NCI-H524 (cell line): Measurements from ENCODE around the gene SUPT3H.
"Not testable (repeated sequence)": the region's sequence is repeated elsewhere in the genome, so short reads cannot be mapped to it uniquely, and the experiment has no call there.

Experiments used
- DNase-seq, 2 experiments: peaks; one replicate each; lab custom pipeline; 2025; lab: John Stamatoyannopoulos, UW

SUPT3H gene

DNA sequence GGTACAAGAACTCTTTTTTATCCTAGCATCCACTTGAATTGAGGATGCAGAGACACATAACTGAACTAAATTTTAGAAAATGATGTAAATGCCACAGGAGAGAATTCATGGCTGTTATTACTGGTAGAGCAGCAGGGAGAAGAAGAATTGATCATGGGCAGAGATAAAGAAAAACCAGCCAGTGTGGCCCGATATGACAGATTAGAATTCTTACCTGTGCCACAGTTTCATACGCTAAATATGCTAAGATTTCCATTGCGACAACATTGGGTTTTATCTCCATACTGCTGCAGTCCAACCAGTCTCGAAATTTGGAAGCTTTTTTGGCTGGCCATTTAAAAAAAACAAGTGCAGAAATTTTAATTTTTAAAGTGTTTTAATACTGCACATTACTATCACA is 423.5 kb downstream of the SUPT3H start:
- DNase-seq = no peak

DNA sequence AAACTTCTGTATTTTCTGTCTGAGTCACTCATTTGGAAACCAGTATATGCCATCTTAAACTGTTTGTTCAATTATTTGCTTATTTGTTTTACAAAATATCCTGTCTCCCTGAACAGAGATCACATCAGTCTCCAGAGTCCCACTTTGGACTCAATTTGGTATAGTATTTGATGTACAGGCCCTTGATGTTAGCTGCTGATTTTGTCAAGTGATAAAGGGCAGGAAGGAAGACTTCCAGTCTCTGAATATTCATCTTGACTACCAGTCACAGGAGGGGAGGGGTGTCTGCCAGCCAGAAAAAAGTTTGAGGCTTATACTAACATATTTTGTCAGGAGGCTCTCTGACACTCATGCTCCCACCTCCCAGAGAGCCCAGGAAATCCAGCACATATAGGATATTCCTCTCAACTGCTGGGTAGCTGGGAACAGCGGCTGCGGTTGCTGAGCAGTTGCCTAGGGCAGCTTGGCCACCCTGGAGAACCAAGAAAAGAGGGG is 426.4 kb downstream of the SUPT3H start:
- DNase-seq = no peak

DNA sequence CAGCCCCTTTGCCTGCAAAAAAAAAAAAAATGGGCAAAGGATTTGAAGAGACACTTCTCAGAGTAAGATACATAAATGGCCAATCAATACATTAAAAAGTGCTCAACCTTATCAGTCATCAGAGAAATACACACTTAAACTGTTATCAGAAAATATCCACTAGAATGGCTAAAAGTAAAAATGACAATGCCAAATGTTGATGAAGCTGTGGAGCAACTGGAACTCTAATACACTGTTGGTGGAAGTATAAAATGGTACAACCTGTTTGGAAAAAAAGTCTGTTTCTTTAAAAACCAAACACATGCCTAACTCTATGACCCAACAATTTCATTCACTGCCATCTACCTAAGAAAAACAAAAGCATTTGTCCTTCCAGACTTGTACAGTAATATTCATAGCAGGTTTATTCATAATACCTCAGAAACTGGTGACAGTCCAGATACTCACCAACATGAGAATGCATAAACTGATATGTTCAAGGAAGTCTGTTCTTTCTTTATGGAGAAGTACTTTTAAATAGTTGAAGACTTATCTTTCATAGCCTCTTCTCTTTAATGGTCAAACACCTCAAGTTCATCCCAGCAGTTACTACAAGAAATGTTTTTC is 428.0 kb downstream of the SUPT3H start:
- no peak for DNase-seq

DNA sequence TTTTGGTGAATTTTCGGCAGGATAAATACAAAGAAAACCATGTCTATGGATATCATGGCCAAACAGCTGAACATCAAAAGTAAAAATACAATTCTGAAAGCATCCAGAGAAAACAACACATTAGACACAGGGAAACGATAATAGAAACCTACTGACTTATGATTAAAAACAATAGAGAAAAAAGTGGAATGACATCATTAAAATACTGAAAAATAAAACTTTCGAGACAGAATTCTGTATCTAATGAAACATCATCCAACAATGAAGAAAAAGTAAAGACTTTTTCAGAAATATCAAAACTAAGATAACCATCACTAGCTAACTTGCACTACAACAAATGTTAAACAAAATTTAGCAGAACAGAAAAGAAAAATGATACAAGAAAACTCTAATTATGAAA is 434.2 kb downstream of the SUPT3H start:
- no peak for DNase-seq

DNA sequence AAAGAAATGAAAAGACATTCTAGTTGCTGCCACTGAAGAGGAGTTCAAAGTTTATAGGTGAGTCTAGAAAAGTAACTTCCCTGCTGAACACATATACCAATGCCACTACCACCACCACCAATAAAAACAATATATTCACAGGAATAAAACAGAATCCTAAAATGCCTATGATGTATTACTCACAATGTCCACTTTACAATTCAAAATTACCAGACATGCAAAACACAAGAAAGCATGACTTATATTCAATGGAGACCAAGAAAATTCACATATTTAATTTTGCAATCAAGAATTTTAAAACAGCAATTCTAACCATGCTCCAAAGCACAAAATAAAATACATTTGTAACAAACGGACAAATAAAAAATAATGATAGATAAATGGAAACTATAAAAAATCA is 434.9 kb downstream of the SUPT3H start:
- no peak for DNase-seq

DNA sequence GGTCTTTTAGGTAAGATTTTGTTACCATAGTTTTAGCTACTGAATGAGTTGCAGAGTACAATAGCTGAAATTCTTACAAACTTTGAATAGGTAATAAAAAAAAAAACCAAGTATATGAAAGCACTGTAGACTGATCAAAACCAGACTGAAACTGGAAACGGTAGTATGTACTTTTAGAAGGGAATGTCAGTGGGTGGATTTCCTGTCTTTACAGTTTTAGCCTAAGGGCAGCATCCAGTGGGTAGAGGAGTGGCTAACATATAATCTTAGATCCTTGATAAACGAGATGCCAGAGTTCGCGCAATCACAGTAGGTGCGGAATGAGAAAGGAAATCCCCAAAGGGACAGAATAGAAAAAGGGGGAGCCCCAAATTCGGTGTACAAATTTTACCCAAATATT is 435.5 kb downstream of the SUPT3H start:
- no peak for DNase-seq

DNA sequence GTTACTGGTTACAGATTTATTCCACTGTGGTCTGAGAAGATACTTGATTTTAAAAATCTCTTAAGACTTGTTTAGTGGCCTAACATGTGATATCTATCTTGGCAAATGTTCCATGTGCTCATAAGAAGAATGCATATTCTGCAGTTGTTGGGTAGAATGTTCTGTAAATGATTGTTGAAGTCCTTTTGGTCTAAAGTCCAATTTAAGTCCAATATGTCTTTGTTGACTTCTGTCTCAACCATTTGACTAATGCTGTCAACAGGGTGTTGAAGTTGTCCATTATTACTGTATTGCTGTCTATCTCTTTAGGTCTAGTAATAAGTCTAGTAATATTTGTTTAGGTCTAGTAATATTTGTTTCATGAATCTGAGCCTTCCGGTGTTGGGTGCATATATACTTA is 437.4 kb downstream of the SUPT3H start:
- no peak for DNase-seq

DNA sequence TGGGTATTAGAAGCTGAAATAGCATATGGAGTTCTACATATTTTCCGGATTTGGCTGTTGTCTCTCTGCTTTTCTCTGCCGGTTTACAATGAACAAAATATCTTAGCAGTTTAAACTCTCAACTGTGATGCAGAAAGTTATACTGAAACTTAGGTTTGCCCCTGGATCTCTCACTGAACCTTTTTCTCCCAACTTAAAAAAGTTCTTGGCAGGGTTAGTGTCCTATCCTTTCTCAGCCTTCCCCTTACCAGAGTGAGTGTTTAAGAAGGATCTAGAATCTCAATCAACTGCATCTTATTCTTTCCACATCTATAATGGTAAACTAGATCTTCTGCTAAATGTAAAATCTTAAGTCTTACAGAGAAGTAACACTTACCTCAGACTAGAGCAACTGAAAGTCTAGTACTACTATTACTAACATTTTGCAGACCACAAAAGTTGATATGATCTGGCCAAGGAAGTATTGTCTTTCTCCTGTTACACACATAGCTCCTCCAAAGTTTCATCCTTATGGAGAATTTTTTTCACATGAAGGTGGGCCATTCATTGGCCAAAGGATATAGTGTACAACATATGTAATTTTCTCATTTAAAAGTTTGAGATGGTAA is 441.9 kb downstream of the SUPT3H start:
- no peak for DNase-seq

DNA sequence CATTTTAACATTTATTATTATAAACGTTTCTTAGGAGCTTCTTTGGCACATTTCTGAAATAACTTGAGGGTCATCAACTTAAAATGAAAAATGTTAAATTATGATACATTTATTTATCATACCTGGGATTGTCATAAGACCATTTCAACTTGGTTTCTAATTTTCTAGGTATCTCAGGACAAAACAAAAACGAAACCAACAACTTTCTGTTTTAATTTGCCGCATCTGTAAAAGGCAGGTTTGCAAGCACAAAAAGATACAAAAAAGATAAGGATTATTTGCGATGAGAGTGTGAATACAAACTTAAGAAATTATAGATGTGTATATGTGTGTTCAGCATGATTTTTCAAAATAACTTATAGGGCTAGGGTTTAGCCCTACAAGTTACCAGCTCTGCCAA is 444.6 kb downstream of the SUPT3H start:
- no peak for DNase-seq

DNA sequence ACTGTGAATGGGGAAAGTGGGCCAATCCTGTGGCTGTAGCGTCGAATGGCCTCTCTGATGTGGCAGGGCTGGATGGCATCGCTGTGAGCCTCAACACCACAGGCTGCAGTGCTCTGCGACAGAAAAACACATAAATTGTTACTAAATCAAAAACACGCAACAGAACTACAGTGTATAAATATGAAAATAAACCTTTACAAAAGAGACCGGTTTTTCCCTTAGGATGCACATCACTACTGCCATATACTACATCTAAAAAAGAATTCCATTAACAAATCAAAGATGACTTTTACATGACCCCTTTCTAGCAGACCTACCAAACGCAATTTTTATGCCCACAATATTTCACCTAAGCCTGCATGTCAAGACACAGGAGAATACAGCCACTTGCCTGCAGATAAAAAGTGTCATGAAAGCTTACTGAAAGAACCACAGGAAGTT is 445.1 kb downstream of the SUPT3H start:
- DNase-seq = no peak

DNA sequence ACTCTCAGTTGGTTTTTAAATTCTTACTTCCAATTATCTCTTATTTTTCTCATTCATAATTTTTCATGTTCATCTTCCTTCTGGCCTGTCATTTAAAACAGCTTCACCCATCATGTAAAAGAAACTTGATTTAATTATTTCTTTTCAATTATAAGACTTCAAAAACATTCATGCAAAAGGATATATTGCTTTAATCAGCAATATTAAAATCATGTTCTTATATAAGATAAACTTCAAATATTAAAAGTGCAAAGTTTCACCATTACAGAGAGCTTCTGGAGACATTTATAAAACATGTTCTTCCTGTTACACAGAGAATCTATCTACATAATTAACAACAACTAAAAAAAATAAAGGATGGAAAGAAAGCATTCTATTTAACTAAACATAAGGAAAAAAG is 446.3 kb downstream of the SUPT3H start:
- no peak for DNase-seq

DNA sequence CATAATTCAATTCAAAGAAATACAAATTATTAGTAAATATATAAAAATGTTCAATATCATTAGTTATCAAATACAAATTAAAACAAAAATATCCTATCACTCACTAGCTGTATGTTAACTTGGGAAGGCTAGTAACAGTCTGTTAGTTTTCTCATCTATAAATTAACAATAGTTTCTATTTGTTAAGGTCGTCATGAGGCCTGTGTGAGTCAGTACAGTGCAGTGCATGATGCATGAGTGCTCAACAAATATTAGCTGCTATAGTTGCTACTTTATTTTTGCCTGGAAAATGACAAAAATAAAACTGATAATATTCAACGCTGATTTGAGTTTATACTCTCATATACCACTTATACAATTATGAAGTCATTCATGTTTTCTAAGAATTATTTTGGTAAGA is 451.2 kb downstream of the SUPT3H start:
- no peak for DNase-seq

DNA sequence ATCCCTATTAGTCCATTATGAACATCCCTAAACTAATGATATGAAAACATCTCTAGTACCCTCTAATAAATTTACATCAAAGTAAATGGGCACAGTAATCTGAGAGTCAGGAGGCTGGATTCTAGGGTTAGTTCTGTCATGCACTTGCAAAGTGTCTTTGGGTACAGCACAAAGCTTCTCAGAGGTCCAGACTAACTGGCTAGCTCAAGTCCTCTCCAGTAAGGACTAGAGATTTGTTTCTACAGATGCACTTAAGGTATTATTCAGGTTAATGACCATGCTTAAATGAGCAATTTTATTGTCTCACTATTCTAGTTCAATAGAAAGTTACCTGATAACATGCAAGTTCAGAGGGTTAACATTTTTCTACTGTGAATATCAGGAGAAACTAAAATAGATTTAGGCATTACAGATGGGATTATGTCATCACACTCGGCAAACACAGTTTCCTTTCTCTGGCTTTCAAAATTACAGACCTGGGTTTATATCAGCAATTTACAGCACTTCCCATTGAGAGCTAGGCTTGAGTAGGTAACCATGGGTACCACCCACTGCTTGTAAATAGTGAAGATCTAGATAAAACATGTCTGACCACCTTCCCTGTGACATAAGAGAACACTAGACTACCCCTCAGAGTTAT is 452.5 kb downstream of the SUPT3H start:
- no peak for DNase-seq

DNA sequence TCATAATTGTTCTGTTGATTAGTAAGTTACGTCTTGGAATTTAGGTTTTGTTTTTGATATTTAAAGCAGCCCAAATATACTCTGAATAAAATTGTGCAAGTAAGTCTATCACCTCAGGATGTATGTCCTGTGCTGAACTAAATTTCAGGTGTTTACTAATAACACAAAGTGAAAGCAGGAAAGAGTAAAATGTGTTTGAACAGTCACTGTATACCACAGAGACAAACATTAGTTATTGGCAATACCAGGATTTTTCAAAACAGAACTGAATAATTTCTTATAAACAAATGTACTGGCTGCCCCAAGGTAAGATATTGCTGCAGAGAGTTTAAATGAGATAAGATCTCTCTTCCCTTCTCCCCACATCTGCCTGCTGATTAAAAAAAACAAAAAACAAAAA is 454.3 kb downstream of the SUPT3H start:
- no peak for DNase-seq

DNA sequence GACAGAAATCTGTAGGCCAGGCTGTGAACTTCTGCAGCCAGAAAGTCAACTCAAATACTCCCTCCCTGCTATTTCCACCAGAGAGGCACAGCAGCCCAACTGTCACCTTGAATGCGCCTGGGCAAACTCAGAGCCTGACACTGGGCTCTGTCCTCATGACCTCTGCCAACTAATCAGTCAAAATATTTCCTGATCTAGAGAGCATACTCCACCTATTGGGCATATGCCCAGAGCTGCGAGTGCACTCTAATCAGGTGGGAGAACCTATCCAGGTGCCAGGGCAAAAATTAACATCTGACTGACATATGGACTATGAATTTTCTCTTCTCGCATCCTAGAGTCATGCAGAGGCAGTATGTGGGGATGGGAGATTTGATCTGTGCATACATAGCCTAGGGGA is 455.9 kb downstream of the SUPT3H start:
- DNase-seq = peak in 1 of 2 experiments; percentile 23

DNA sequence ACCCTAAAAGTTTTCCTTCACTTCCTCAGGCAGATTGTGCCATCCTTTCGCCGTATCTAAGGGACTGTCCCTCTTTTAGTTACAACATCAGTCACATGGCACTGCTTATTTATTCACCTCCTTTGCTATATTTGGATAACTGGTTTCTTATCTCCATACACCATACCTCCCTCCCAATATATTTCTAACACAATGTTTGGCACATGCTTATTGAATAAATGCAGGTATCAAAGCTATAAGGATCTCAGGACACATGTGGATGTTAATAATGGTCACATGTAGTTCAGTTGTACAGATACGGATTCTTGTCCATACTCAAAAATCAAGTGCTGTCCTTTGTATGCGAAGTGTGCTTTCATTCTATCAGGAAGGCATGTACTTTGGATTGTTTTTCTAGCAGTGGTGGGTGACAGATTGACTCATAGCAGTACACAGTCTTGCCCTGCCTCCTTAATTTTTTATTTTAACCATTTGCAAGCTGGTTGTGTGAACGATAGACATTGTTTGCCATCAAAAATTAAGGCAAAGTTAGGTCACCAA is 456.7 kb downstream of the SUPT3H start:
- DNase-seq = no peak

DNA sequence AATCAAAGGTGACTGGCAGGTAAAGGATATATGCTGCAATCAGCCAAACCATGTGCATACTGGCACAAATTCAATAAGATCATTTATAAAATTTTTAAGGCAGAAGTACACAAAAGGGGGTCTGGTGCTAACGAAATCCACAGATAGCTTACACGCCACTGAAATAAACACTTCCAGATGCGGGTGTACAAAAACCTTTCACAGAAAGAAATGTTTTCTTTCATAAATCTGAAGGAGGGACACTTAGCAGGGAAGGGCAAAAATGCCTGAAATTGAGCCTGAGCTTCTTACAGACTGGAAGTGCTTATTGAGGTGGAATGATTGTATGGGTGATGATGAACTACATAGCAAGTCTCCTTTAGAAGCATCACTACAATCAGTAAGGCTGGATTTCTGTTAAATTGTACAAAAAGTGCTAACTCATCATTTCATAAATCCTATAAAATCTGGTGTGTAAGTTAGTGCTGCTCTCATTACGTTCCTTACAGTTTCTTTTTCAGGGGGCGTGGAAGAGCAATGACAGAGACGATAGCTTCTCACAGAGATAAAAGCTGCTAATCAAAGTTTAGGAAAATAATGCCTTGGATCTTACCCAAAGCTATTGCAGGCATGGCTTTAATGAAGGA is 458.9 kb downstream of the SUPT3H start:
- DNase-seq = no peak

DNA sequence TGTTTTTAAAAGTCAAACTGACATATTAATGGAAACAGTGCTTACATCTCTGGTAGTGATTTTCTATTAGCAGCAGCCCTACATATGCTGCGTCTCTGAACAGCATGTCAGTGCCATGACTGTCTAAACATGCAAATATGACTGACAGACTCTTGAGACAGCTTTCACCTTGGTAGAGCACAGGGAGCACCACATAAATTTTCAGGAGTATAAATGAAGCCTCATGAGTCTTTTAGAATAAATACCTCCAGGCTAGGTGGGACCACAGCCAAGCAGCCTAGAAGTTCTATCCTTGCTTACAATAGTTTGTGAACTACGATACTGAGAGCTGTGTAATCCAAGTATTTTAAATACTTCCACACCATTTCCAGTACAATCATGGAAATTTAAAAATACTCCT is 460.3 kb downstream of the SUPT3H start:
- no peak for DNase-seq

DNA sequence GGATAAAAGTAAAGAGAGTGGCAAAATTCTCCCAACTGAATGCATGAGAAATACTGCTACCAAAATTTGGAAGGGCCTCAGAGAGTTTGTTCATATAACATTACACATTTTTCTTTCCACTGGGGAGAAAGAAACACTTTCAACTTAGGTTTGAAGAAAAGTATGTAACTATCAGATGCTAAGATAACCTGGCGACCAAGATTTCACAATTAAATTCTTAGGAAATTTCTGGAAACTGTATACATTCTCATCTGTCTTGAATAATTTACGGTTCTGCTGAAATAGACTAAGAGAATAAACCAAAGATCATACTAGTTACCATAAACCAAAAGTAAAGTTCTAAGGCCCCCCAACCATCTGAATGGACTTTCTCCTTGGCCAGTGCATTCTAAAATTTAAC is 462.6 kb downstream of the SUPT3H start:
- no peak for DNase-seq

DNA sequence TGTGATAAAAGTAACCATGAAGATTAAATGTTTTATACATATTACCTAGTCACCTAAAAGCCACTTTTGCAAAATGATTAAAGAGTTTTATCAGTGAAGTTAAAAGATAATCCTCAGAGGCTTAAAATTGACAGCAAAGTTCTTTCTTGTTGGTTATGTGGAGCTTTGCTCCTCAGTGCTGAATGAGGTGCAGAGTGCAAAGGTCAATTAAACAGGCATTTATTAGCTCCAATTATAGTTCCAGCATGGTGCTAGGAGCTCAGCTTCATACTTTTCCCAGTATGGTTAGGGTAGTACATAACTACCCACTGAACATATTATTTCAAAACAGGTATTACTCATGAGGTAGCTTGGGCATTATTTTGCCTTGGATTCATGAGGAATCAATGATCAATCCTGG is 463.6 kb downstream of the SUPT3H start:
- DNase-seq = no peak

DNA sequence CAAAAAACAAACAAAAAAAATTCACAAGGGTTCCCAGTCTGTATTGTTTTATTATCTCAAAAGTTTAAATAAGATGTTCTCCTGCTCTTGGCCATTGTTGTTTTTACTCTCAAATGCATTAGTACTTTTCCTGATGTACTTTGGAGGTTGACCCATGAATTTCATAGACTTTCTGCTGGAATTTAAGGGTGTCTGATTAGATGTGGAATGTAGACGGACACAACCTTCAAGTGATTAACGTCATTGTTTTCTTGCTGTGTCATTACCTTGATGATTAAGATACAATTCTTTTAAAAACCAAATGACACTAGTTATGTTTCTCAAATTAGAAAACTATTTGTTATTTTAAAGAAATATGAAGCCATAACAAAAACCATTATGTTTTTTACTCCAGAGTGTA is 471.0 kb downstream of the SUPT3H start:
- no peak for DNase-seq

DNA sequence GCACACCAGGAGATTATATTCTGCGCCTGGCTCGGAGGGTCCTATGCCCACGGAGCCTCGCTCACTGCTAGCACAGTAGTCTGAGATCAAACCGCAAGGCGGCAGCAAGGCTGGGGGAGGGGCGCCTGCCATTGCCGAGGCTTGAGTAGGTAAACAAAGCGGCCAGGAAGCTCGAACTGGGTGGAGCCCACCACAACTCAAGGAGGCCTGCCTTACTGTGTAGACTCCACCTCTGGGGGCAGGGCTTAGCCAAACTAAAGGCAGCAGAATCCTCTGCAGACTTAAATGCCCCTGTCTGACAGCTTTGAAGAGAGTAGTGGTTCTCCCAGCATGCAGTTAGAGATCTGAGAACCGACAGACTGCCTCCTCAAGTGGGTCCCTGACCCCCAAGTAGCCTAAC is 477.4 kb downstream of the SUPT3H start:
- not testable (repeated sequence) for DNase-seq
